K562 (cell line): Measurements from ENCODE around the gene FTSJ3. TPM values are rescaled to one million over a fixed set of nuclear protein-coding genes. Genes with fewer than 3 reads are reported as not detected.
A peak's percentile ranks its signal among the peaks of the same experiment; 100 is the strongest.

Source experiments
- ATAC-seq: fragments of 200-7000 bp; cut with Tn5 transposase; 3 replicates; pipeline ENCODE4 v1.9.1; 2020; ENCODE audit warnings: moderate library complexity
- BruUV-seq: library from RNA; stranded (reverse); fragments of 400-500 nt; replicated peaks from 2 replicates; lab custom pipeline; 2021; lab: Mats Ljungman, UMichigan
- CTCF ChIA-PET: fragments of 300-600 bp; formaldehyde crosslinking; extraction: SDS; loops from one replicate; lab custom pipeline; 2021; ENCODE audit warnings: low intra/inter-chr PET ratio; lab: Yijun Ruan, JAX
- POLR2A ChIA-PET: fragments of 300-600, 350-650 bp; sonication (Branson Sonifier 250); formaldehyde crosslinking; extraction: SDS; loops from one replicate; lab custom pipeline; 2021; ENCODE audit warnings: antibody characterized with exemption, inconsistent platforms; lab: Yijun Ruan, JAX
- DNase-seq, 4 experiments: peaks; one replicate each; pipeline versions ENCODE4 v3.0.0 to v3.0.0-alpha.2; 2011 to 2018; ENCODE audit warnings: low spot score in 3 of 4, mixed read lengths in 3 of 4; ENCODE audit errors: extremely low read depth in 1 of 4
- FAIRE-seq: peaks from 2 replicates; lab custom pipeline; 2011; peaks lifted over from hg19 to GRCh38; lab: Jason Lieb, UNC
- H2AFZ ChIP-seq: 2 replicates; pipeline ENCODE4 v1.6.0; 2011; ENCODE audit warnings: low read depth, low read length, control low read depth, inconsistent platforms
- H3K27ac ChIP-seq: fragments of 200-600 bp; 3 replicates; pipeline ENCODE4 v1.8.0; 2011; ENCODE audit warnings: low read depth, mild to moderate bottlenecking, control low read depth, inconsistent platforms, low read length, moderate library complexity, mixed read lengths; ENCODE audit errors: extremely low read depth
- H3K27me3 ChIP-seq, 2 experiments: fragments of 300-600 bp in 1 of 2; 2 replicates in 1 of 2; 3 replicates in 1 of 2; pipeline versions ENCODE4 v1.6.0 to v1.8.0; 2011; ENCODE audit warnings: inconsistent platforms in 2 of 2, low read length in 2 of 2, mild to moderate bottlenecking in 1 of 2, mixed read lengths in 1 of 2, moderate library complexity in 1 of 2; ENCODE audit not compliant: control insufficient read depth in 2 of 2, insufficient read depth in 2 of 2
- H3K36me3 ChIP-seq: fragments of 300-600 bp; 3 replicates; pipeline ENCODE4 v1.8.0; 2011; ENCODE audit warnings: mild to moderate bottlenecking, low read length, inconsistent platforms; ENCODE audit not compliant: control insufficient read depth, insufficient read depth
- H3K4me1 ChIP-seq, 2 experiments: fragments of 200-600 bp in 1 of 2; replicated peaks in 1 of 2; 2 replicates in 1 of 2; 3 replicates in 1 of 2; pipeline versions ENCODE4 v1.5.1 to v1.8.0; 2011; ENCODE audit warnings: inconsistent platforms in 2 of 2, low read length in 2 of 2, mild to moderate bottlenecking in 1 of 2, mixed read lengths in 1 of 2, moderate library complexity in 1 of 2; ENCODE audit not compliant: control insufficient read depth in 2 of 2, insufficient read depth in 2 of 2
- H3K4me2 ChIP-seq: 2 replicates; pipeline ENCODE4 v1.6.1; 2011; ENCODE audit warnings: low read length, control low read depth, inconsistent platforms, mixed read lengths; ENCODE audit not compliant: insufficient read depth
- H3K4me3 ChIP-seq: fragments of 200-600 bp; sonication (generic), shearing (Covaris generic); 2 replicates; pipeline ENCODE4 v1.5.1; 2016; ENCODE audit warnings: control low read depth, inconsistent platforms
- H3K79me2 ChIP-seq: fragments of 200-600 bp; 3 replicates; pipeline ENCODE4 v1.8.0; 2011; ENCODE audit warnings: low read length, inconsistent platforms; ENCODE audit not compliant: control insufficient read depth, insufficient read depth
- H3K9ac ChIP-seq, 2 experiments: 2 replicates each; pipeline versions ENCODE4 v1.6.0 to v1.6.1; 2011; ENCODE audit warnings: low read depth in 2 of 2, low read length in 2 of 2, control low read depth in 1 of 2, inconsistent platforms in 1 of 2, mild to moderate bottlenecking in 1 of 2, mixed read lengths in 1 of 2; ENCODE audit not compliant: insufficient read depth in 1 of 2
- H3K9me1 ChIP-seq: one replicate; pipeline ENCODE4 v1.6.0; 2011; ENCODE audit warnings: inconsistent platforms, mild to moderate bottlenecking, low read length, moderate library complexity; ENCODE audit not compliant: control insufficient read depth, insufficient read depth
- H3K9me3 ChIP-seq: replicated peaks from 2 replicates; pipeline ENCODE4 v1.5.1; 2011; ENCODE audit warnings: low read depth, low read length, inconsistent platforms; ENCODE audit not compliant: control insufficient read depth, insufficient read depth
- H4K20me1 ChIP-seq: replicated peaks from 2 replicates; pipeline ENCODE4 v1.6.1; 2011; ENCODE audit warnings: low read length, inconsistent platforms, mixed read lengths; ENCODE audit not compliant: control insufficient read depth, insufficient read depth
- CBX8 ChIP-seq: fragments of 200-600 bp; sonication (generic); IDR thresholded peaks from 2 replicates; pipeline ENCODE4 v1.6.1; 2012; ENCODE audit warnings: borderline replicate concordance, mixed run types, low read depth, mild to moderate bottlenecking, moderate library complexity, mixed read lengths, low read length, control low read depth, inconsistent platforms; ENCODE audit not compliant: poor library complexity, severe bottlenecking; ENCODE audit errors: extremely low read depth
- CREB1 ChIP-seq, 2 experiments: sonication (generic) in 1 of 2; formaldehyde crosslinking in 1 of 2; IDR thresholded peaks; 2 replicates each; pipeline versions ENCODE4 v1.6.1 to v1.8.0; 2012 to 2022; ENCODE audit warnings: inconsistent platforms in 1 of 2, mild to moderate bottlenecking in 1 of 2, missing genetic modification reagents in 1 of 2, moderate library complexity in 1 of 2
- CREB3 ChIP-seq: fragments of 450-650 bp; conservative IDR thresholded peaks from 2 replicates; pipeline ENCODE4 v1.6.1; 2016; ENCODE audit warnings: missing genetic modification characterization, low read depth, mild to moderate bottlenecking, missing compliant biosample characterization, moderate library complexity
- GTF2E2 ChIP-seq: fragments of 200-800 bp; sonication (Bioruptor generic); IDR thresholded peaks from 2 replicates; pipeline ENCODE4 v1.6.1; 2016; ENCODE audit warnings: missing genetic modification characterization, missing compliant biosample characterization
- IRF9 ChIP-seq: fragments of 450-650 bp; IDR thresholded peaks from 2 replicates; pipeline ENCODE4 v1.6.1; 2016; ENCODE audit warnings: missing biosample characterization, missing genetic modification characterization
- MCM7 ChIP-seq, 2 experiments: fragments of 450-650 bp; IDR thresholded peaks; 2 replicates each; pipeline ENCODE4 v1.6.1; 2016 to 2018
- NCOA2 ChIP-seq, 2 experiments: fragments of 450-650 bp; IDR thresholded peaks; 2 replicates each; pipeline ENCODE4 v1.6.1; 2018; ENCODE audit warnings: mild to moderate bottlenecking in 2 of 2, moderate library complexity in 1 of 2; ENCODE audit not compliant: partially characterized antibody in 2 of 2
- NKRF ChIP-seq: fragments of 450-650 bp; IDR thresholded peaks from 2 replicates; pipeline ENCODE4 v1.6.1; 2016; ENCODE audit warnings: borderline replicate concordance
- POU5F1 ChIP-seq: fragments of 150-350 bp; IDR thresholded peaks from 2 replicates; pipeline ENCODE4 v1.6.1; 2014; ENCODE audit warnings: borderline replicate concordance, low read length, low read depth, mild to moderate bottlenecking; ENCODE audit not compliant: partially characterized antibody
- TSC22D4 ChIP-seq: fragments of 450-650 bp; IDR thresholded peaks from 2 replicates; pipeline ENCODE4 v1.6.1; 2016; ENCODE audit warnings: missing genetic modification characterization, missing biosample characterization, control low read depth
- USF1 ChIP-seq: sonication (generic); formaldehyde crosslinking; IDR thresholded peaks from 2 replicates; pipeline ENCODE4 v1.9.0; 2022; ENCODE audit warnings: mild to moderate bottlenecking, missing genetic modification reagents
- XRCC4 ChIP-seq: IDR thresholded peaks from one replicate; pipeline ENCODE4 v1.6.1; 2011; ENCODE audit not compliant: insufficient read depth, insufficient read length; ENCODE audit errors: extremely low read depth
- YBX1 ChIP-seq: fragments of 450-650 bp; IDR thresholded peaks from 2 replicates; pipeline ENCODE4 v1.7.1; 2016; ENCODE audit warnings: mild to moderate bottlenecking
- ZBTB7A ChIP-seq: IDR thresholded peaks from 2 replicates; pipeline ENCODE4 v1.6.1; 2011; ENCODE audit warnings: low read depth, mild to moderate bottlenecking, low read length, moderate library complexity, borderline replicate concordance; ENCODE audit not compliant: control insufficient read depth
- WGBS: fragments of 100-300 bp; shearing (Covaris generic); methylation state at CpG from one replicate; pipeline ENCODE4 v1.1.6; 2016; ENCODE audit warnings: low coverage, mixed read lengths; ENCODE audit not compliant: insufficient coverage; ENCODE audit errors: missing lambda C conversion rate; 5-methylcytosine and 5-hydroxymethylcytosine counted together
- in situ Hi-C: fragments of 300-500 bp; cut with MboI; formaldehyde crosslinking; loops from 4 replicates; pipeline ENCODE4 v1.15.0; 2018; ENCODE audit warnings: inconsistent platforms, mixed read lengths
- intact Hi-C: fragments of 100-400 bp; cut with micrococcal nuclease; formaldehyde crosslinking; loops from 2 replicates; pipeline ENCODE4 v1.14.2; 2022
- polyA plus RNA-seq, 8 experiments: library from polyadenylated mRNA; depleted of rRNA in 4 of 8; stranded (reverse) in 5 of 8; unstranded in 3 of 8; fragments of >200 nt; fragmentation: Nextera tagmentation in 2 of 8; fragmentation: Illumina TruSeq in 1 of 8; extraction: Ambion mirVana in 2 of 8; extraction: Trizol in 1 of 8; gene quantifications; 2 replicates each; pipeline versions ENCODE4 v1.2.1 to v1.2.3, GENCODE V29; 2011 to 2014; ENCODE audit warnings: inconsistent platforms in 1 of 8, missing spikeins in 1 of 8
- total RNA-seq, 7 experiments: library from RNA; depleted of rRNA in 6 of 7; stranded (reverse); fragments of >200 nt in 6 of 7; fragmentation: Illumina TruSeq in 2 of 7; extraction: Trizol in 2 of 7; gene quantifications; 2 replicates each; pipeline versions ENCODE4 v1.2.1 to v1.2.3, GENCODE V29; 2011 to 2021; ENCODE audit warnings: low replicate concordance in 1 of 7

FTSJ3 gene
- total and polyA plus RNA-seq, 9 of the 15 experiments (the other 6 are each of a cell fraction or from before 2014, with no cell fraction given): 18.0 to 65.6 (median 52.4) TPM

- H3K4me2 ChIP-seq: peak overlapping the region; percentile 99
- in situ Hi-C loops: loop anchor here (25.0 kb wide), 1 partner anchor 389 kb away; the partner anchor contains the start of gene CYB561
- H3K27ac ChIP-seq: peak overlapping the region; percentile 100
- CTCF ChIA-PET: no interaction called here
- BruUV-seq: TSS peak; percentile 73
- POLR2A ChIA-PET: interaction anchor here (0.7 to 2.0 kb wide), 17 partner anchors 8 to 92 kb away, joined by 3 to 10 read pairs (median 4); partner anchors contain the start of genes CCDC47, DDX42 and SMARCD2
- 0 out of 3 replicates have a peak, but pooled peaks have one; percentile 2 for ATAC-seq
- no peak for FAIRE-seq
- peaks cover 0 to 16% of the 10 kb centered on the region in 2 experiments; a peak in 3 of 5 replicates for H3K4me1 ChIP-seq
- intact Hi-C loops: loop anchor here (1.0 kb wide), 1 partner anchor 17 kb away; no protein-coding TSS in a partner anchor
- H3K9ac ChIP-seq: peak overlapping the region; percentile 97 to 100
- under 1% methylated on average over 31 of the region's 31 CpGs for WGBS
- no peaks in the 10 kb centered on the region for H3K9me1 ChIP-seq
- H3K79me2 ChIP-seq: peaks cover 51% of the 10 kb centered on the region
- no peaks in the 10 kb centered on the region for H3K27me3 ChIP-seq
- H3K9me3 ChIP-seq: no peaks in the 10 kb centered on the region
- peaks cover 80% of the 10 kb centered on the region for H3K36me3 ChIP-seq
- peak overlapping the region; percentile 100 for H2AFZ ChIP-seq
- DNase-seq: peak in 1 of 4 experiments; percentile 32
- H4K20me1 ChIP-seq: no peaks in the 10 kb centered on the region
- H3K4me3 ChIP-seq: peak overlapping the region; percentile 92
- TF ChIP-seq TSC22D4 (tag): no peak
- TF ChIP-seq NCOA2 (IDR thresholded peaks at IDR 0.05; ENCODE audit: partially characterized antibody in 2 of 2): no peak
- TF ChIP-seq USF1 (CRISPR knock-in tag): 0 out of 2 replicates have a peak, but pooled peaks have one; percentile 12
- TF ChIP-seq CBX8: no peak
- no peak for TF ChIP-seq MCM7 (IDR thresholded peaks at IDR 0.05)
- TF ChIP-seq CREB3: no peak
- TF ChIP-seq POU5F1: no peak
- TF ChIP-seq GTF2E2 (tag): no peak
- 0 out of 2 replicates have a peak, but pooled peaks have one; percentile 21 for TF ChIP-seq ZBTB7A
- no peak for TF ChIP-seq IRF9 (tag)
- peak; percentile 80; the same call in 1 of the 2 replicates for TF ChIP-seq NKRF
- no peak for TF ChIP-seq YBX1
- TF ChIP-seq CREB1 (IDR thresholded peaks at IDR 0.05): no peak
- peak; percentile 15 for TF ChIP-seq CREB1 (CRISPR knock-in tag; IDR thresholded peaks at IDR 0.05)
- TF ChIP-seq XRCC4: no peak
Measured at GRCh38 chr17:63826468-63827001, 928 bp downstream of the FTSJ3 start.
